IMR-90 (cell line): ENCODE measurements around the gene PNMA6E. TPM values are rescaled to one million over a fixed set of nuclear protein-coding genes. Genes with fewer than 3 reads are reported as not detected.

Source experiments
- ATAC-seq: fragments of 200-7000 bp; cut with Tn5 transposase; 2 replicates; pipeline ENCODE4 v1.9.1; 2020; ENCODE audit warnings: low read depth, mild to moderate bottlenecking, moderate library complexity
- BruUV-seq: library from RNA; stranded (reverse); fragments of 400-500 nt; replicated peaks from 2 replicates; lab custom pipeline; 2021; lab: Mats Ljungman, UMichigan
- CTCF ChIA-PET: fragments of 300-600 bp; formaldehyde crosslinking; extraction: SDS; loops from one replicate; lab custom pipeline; 2021; ENCODE audit warnings: antibody characterized with exemption; lab: Yijun Ruan, JAX
- POLR2A ChIA-PET: fragments of 300-600 bp; sonication (Branson Sonifier 250); formaldehyde crosslinking; loops from one replicate; lab custom pipeline; 2022; ENCODE audit warnings: antibody characterized with exemption; ENCODE audit not compliant: unreplicated experiment; lab: Charles Lee
- DNase-seq: peaks from one replicate; pipeline ENCODE4 v3.0.0; 2013
- H2AFZ ChIP-seq: replicated peaks from 2 replicates; pipeline ENCODE3; 2013; ENCODE audit warnings: low read length, mild to moderate bottlenecking; ENCODE audit not compliant: poor library complexity
- H2AK5ac ChIP-seq: 2 replicates; pipeline ENCODE4 v1.6.1; 2013; ENCODE audit warnings: low read depth, low read length, inconsistent platforms
- H2AK9ac ChIP-seq: replicated peaks from 2 replicates; pipeline ENCODE3; 2013; ENCODE audit warnings: mild to moderate bottlenecking, low read depth, low read length, moderate library complexity; ENCODE audit not compliant: poor library complexity
- H2BK120ac ChIP-seq: 2 replicates; pipeline ENCODE4 v1.6.1; 2013; ENCODE audit warnings: low read depth, low read length, inconsistent platforms
- H2BK15ac ChIP-seq: 3 replicates; pipeline ENCODE4 v1.6.1; 2013; ENCODE audit warnings: low read depth, low read length, inconsistent platforms
- H2BK20ac ChIP-seq: 2 replicates; pipeline ENCODE4 v1.6.1; 2013; ENCODE audit warnings: low read depth, mild to moderate bottlenecking, inconsistent platforms, low read length, moderate library complexity
- H2BK5ac ChIP-seq: 2 replicates; pipeline ENCODE4 v1.6.1; 2013; ENCODE audit warnings: mild to moderate bottlenecking, low read depth, low read length, inconsistent platforms; ENCODE audit not compliant: poor library complexity, severe bottlenecking
- H3K14ac ChIP-seq: replicated peaks from 2 replicates; pipeline ENCODE4 v1.6.1; 2013; ENCODE audit warnings: low read depth, low read length, inconsistent platforms
- H3K18ac ChIP-seq: 2 replicates; pipeline ENCODE4 v1.6.1; 2013; ENCODE audit warnings: low read depth, low read length, control low read depth
- H3K23ac ChIP-seq: 2 replicates; pipeline ENCODE4 v1.6.1; 2013; ENCODE audit warnings: low read depth, low read length, inconsistent platforms
- H3K27ac ChIP-seq: 2 replicates; pipeline ENCODE4 v1.5.1; 2013; ENCODE audit warnings: mild to moderate bottlenecking, control low read depth, low read length; ENCODE audit not compliant: insufficient read depth
- H3K27me3 ChIP-seq: 2 replicates; pipeline ENCODE4 v1.6.1; 2013; ENCODE audit warnings: low read length; ENCODE audit not compliant: control insufficient read depth, insufficient read depth
- H3K36me3 ChIP-seq: 2 replicates; pipeline ENCODE4 v1.6.1; 2013; ENCODE audit warnings: low read length, mixed read lengths; ENCODE audit not compliant: control insufficient read depth, insufficient read depth
- H3K4ac ChIP-seq: 2 replicates; pipeline ENCODE4 v1.6.1; 2013; ENCODE audit warnings: low read depth, low read length, inconsistent platforms
- H3K4me1 ChIP-seq: 2 replicates; pipeline ENCODE4 v1.6.1; 2013; ENCODE audit warnings: low read length, mixed read lengths; ENCODE audit not compliant: control insufficient read depth, insufficient read depth
- H3K4me2 ChIP-seq: 2 replicates; pipeline ENCODE4 v1.6.1; 2013; ENCODE audit warnings: low read depth, mild to moderate bottlenecking, control low read depth, low read length, moderate library complexity
- H3K4me3 ChIP-seq: 2 replicates; pipeline ENCODE4 v1.5.1; 2013; ENCODE audit warnings: low read depth, mild to moderate bottlenecking, control low read depth, low read length, moderate library complexity; ENCODE audit not compliant: insufficient read depth
- H3K56ac ChIP-seq: 2 replicates; pipeline ENCODE4 v1.6.1; 2013; ENCODE audit warnings: low read length, inconsistent platforms; ENCODE audit not compliant: insufficient read depth; ENCODE audit errors: extremely low read depth
- H3K79me1 ChIP-seq, 2 experiments: 2 replicates each; pipeline ENCODE4 v1.6.1; 2013; ENCODE audit warnings: low read length in 2 of 2, inconsistent platforms in 1 of 2, low read depth in 1 of 2
- H3K9ac ChIP-seq: 2 replicates; pipeline ENCODE4 v1.6.1; 2013; ENCODE audit warnings: low read depth, low read length, control low read depth
- H3K9me1 ChIP-seq: 2 replicates; pipeline ENCODE4 v1.6.1; 2013; ENCODE audit warnings: low read length, inconsistent platforms; ENCODE audit not compliant: insufficient read depth
- H3K9me3 ChIP-seq: 2 replicates; pipeline ENCODE4 v1.6.1; 2013; ENCODE audit warnings: low read length; ENCODE audit not compliant: control insufficient read depth, insufficient read depth
- H4K20me1 ChIP-seq: 2 replicates; pipeline ENCODE4 v1.6.1; 2013; ENCODE audit warnings: low read length, inconsistent platforms; ENCODE audit not compliant: insufficient read depth
- H4K5ac ChIP-seq: 2 replicates; pipeline ENCODE4 v1.6.1; 2013; ENCODE audit warnings: mild to moderate bottlenecking, low read depth, low read length, control low read depth
- H4K8ac ChIP-seq, 2 experiments: 2 replicates each; pipeline ENCODE4 v1.6.1; 2013; ENCODE audit warnings: low read depth in 2 of 2, low read length in 2 of 2, control low read depth in 1 of 2, inconsistent platforms in 1 of 2
- H4K91ac ChIP-seq: 2 replicates; pipeline ENCODE4 v1.6.1; 2013; ENCODE audit warnings: low read depth, low read length, inconsistent platforms; ENCODE audit not compliant: insufficient read depth
- CHD1 ChIP-seq: IDR thresholded peaks from 2 replicates; pipeline ENCODE4 v1.6.1; 2012; ENCODE audit warnings: low read depth, low read length, improper control_type of control experiment
- POLR2A ChIP-seq: IDR thresholded peaks from 2 replicates; pipeline ENCODE4 v1.6.1; 2012; ENCODE audit warnings: mild to moderate bottlenecking, low read depth, low read length
- WGBS, 2 experiments: methylation state at CpG; one replicate each; pipeline versions ENCODE4 v1.1.5 to v1.1.7; 2013; ENCODE audit warnings: missing lambda C conversion rate in 2 of 2; ENCODE audit not compliant: insufficient read length in 1 of 2; ENCODE audit errors: extremely low coverage in 2 of 2; 5-methylcytosine and 5-hydroxymethylcytosine counted together
- dilution Hi-C: fragments of 300-500 bp; cut with HindIII; formaldehyde crosslinking; loops from one replicate; pipeline ENCODE4 v1.14.3; 2018; ENCODE audit warnings: low sequenced_read_pairs; ENCODE audit not compliant: unreplicated experiment
- in situ Hi-C: fragments of 300-500 bp; cut with MboI; formaldehyde crosslinking; loops from 3 replicates; pipeline ENCODE4 v1.14.3; 2019; ENCODE audit warnings: low sequenced_read_pairs, inconsistent platforms, mixed read lengths
- intact Hi-C: fragments of 100-400 bp; cut with micrococcal nuclease; formaldehyde crosslinking; loops from 2 replicates; pipeline ENCODE4 v1.10.0; 2022
- polyA plus RNA-seq, 3 experiments: library from polyadenylated mRNA; depleted of rRNA; stranded (reverse); fragments of >200 nt; gene quantifications; 2 replicates each; pipeline ENCODE4 v1.2.3, GENCODE V29; 2012; ENCODE audit warnings: low replicate concordance in 1 of 3
- total RNA-seq: library from RNA; depleted of rRNA; stranded (reverse); fragments of >200 nt; gene quantifications from 2 replicates; pipeline ENCODE4 v1.2.3, GENCODE V29; 2012

The PNMA6E gene
- total and polyA plus RNA-seq, 2 of the 4 experiments (the other 2 are of a cell fraction) = not detected

GRCh38 chrX:153441981-153442380 is 40.8 kb upstream of the PNMA6E start:
- Histone ChIP-seq H3K27ac (no peak overlapping the region), H2BK120ac (no peak overlapping the region), H4K91ac (no peak overlapping the region), H3K9ac (no peak overlapping the region), H2AFZ (no peak overlapping the region), H4K20me1 (no peaks in the 10 kb centered on the region), H3K23ac (no peak overlapping the region), H3K9me3 (peaks cover 6% of the 10 kb centered on the region), H3K9me1 (no peaks in the 10 kb centered on the region), H3K4me1 (no peaks in the 10 kb centered on the region), H3K79me1 (no peaks in the 10 kb centered on the region), H3K36me3 (no peaks in the 10 kb centered on the region), H3K18ac (no peak overlapping the region), H3K4me3 (no peak overlapping the region), H3K4me2 (no peak overlapping the region), H4K8ac (no peak overlapping the region), H2BK5ac (no peak overlapping the region), H3K14ac (no peak overlapping the region), H3K4ac (no peak overlapping the region), H2AK5ac (no peak overlapping the region), H2BK15ac (no peak overlapping the region), H3K56ac (no peak overlapping the region), H2BK20ac (no peak overlapping the region), H4K5ac (no peak overlapping the region), H3K27me3 (peaks cover 6% of the 10 kb centered on the region), H2AK9ac (no peak overlapping the region)
- intact Hi-C loops = no loop called here
- in situ Hi-C loops = no loop called here
- dilution Hi-C loops = no loop called here
- ChIA-PET POLR2A (no interaction called here), CTCF (no interaction called here)
- TF ChIP-seq CHD1 = no peak
- no peak for TF ChIP-seq POLR2A
- 93% methylated on average over 2 of the region's 9 CpGs; no CpG with 5 or more reads in 1 of the 2 experiments for WGBS, 2 experiments
- ATAC-seq = no peak
- no TSS peak for BruUV-seq
- no peak for DNase-seq
